ENCODE results near the gene SLC22A17.
"Not testable (repeated sequence)": the region's sequence is repeated elsewhere in the genome, so short reads cannot be mapped to it uniquely, and the experiment has no call there.

SLC22A17 gene

DNA sequence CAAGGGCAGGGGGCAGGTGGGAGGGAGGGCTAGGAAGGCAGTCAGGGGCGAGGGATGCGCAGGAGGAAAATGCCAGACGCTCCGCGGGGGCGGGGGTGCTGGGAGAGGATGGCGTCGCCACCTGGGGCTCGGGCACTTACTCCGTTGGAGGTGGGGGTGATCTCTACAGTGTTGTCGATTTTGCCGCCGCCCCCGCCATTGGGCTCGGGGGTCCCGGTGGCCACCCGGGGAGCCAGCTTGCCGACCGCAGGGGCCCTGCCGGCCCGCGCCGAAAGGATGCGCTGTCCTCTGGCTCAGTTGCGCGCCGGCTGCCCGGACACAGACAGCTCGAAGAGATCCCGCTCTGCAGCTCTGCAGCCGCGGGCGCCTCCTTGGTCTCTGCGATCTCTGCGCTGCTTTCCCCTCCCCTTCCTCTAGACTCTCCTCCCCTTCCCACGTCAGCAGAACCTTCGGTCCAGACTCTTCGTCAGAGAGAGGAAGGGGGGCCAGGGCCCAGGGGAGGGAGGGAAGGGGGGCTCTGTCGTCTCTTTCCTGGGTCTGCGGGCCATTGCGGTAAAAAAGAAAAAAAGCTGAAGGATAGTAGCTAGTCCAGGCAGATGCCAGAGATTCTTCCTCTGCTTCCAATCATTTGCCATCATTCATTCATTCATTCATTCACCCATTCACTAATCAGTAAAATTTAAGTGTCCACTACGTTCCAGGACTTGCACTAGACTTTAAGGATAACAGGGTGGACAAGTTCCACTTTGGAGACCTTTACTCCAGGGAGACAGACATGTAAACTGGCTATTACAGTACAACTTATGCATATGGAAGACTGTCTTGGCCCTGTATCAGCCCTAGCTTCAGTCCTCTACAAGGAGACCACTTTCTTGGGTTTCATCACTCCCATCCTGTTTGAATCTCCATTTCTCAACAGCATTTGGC lies at the start of gene SLC22A17:
Gene SLC22A17 (minus strand): TSS at position 382 of the 927 bp plus-strand sequence.
- peak; percentile 59 for DNase-seq

DNA sequence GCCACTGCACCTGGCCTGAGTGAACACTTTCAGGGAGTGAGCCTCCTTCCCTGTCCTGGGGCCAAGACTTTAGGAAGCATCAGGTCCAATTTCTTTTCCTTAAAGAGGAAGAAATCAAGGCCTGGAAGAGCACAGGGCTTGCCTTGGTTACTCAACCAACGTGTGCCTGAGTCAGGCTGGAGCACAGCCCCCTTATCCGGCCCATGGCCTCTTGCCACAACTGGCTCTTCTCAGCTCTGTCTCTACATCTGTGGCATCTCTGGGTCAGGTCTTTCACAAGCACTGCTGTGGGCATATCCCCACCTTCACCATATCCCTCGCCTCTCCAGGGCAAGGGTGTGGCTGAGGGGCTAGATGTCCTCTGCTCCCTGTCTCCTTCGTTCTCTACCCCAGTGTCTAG lies 48.6 kb upstream of the SLC22A17 start:
- DNase-seq, result no peak

DNA sequence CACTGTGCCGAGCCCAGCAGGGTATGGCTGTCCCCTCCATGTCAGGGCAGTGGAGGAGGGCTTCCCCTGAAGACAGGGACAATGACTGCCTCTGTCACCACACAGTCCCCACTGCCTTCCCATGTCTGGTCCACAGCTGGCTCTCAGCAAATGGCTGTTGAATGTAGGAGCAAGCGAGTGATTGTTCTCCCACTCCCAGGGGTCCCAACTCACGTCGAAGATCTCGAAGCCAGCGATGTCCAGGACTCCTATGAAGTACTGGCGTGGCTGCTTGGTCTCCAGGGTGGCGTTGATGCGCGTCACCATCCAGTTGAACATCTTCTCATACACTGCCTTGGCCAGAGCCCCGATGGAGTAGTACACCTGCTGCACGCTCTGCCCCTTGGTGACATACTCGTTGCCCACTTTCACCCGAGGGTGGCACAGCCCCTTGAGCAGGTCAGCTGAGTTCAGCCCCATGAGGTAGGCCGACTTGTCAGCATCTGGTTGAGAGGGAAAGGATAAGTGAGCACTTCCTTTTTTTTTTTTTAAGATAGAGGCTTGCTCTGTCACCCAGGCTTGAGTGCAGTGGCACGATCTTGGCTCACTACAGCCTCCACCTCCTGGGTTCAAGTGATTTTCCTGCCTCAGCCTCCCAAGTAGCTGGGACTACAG lies 47.9 kb upstream of the SLC22A17 start:
- not testable (repeated sequence) for DNase-seq

DNA sequence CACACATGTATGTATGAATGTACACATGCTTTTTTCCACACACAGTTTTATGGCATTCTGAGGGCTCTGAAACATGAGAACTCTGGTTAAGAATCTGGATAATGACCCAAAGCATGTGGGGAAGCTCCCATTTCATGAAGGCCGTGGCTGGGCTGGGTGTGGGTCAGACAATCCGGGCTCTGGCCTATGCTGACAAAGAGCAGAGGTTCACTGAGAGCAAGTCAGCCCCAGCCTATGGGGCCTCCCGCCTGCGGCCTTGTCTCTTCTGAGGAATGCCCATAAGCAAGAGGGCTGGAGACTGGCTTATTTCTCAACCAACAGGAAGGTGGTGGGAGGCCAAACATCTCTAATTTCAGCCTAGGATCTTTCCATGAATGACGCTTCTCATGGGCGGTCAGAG lies 46.9 kb upstream of the SLC22A17 start:
- no peak for DNase-seq

DNA sequence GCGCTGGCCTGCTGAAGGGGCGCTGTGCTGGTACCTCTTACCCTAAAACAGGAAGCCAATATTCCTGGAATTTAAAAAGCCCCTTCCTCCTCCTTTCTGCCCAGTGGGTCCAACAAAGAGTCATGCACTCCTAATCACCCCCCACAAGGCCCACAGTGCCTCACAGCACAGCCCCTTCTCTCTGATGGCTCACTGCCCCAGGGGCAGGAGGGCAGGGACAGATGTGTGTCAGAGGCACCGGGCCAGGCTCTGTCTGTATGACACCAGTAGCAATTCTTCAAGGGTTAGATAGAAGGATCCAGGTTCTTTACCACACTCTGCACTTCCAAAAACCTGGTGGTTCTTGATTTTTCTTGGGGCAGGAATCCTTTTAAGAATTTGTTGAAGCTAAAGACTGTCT lies 46.4 kb upstream of the SLC22A17 start:
- no peak for DNase-seq

DNA sequence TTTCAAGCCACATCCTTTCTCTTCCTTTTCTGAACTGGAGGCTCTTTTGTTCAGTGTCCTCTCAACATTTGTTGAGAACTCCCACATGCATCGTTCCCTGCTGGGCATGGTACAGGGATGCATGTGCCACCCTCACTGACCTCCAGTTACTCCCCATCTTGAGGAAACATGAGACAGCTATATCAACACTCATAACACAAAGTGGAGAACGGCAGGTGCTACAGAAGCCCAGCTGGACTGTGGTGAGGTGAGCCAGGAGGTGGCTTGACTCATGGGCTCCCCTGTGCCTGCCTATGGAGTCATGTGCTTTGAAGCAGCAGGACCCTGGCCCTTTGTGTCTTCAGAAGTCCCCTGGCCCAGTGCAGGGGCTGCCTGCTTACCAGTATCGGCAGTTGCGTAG lies 45.7 kb upstream of the SLC22A17 start:
- DNase-seq, result no peak

DNA sequence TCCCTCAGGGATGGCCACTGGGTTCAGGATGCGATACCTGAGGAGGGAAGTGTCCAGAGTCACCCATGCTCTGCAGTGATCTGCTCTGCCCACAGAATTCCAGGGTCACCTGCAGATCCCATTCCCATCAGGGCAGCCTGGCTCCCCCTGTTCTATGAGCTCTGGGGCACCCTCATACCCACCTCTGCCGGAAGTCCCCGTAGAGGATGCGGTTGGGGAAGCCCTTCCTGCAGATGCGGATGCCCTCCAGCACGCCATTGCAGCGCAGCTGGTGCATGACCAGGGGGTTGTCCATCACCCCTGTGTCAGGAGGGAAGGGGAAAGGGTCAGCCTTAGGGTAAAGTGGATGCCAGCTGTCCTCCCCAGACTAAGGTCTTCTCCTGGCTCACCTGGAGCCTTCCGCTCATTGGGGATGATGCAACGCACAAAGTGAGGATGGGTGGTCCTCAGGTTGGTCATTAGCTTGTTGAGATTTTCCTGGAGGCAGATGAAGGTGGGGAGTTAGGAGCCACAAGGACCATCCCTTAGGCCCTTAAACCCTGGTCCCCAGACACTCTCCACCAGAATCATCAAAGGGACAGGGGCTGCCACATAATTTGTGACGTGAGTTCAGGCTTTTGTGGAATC lies 44.2 kb upstream of the SLC22A17 start:
- DNase-seq, result no peak

DNA sequence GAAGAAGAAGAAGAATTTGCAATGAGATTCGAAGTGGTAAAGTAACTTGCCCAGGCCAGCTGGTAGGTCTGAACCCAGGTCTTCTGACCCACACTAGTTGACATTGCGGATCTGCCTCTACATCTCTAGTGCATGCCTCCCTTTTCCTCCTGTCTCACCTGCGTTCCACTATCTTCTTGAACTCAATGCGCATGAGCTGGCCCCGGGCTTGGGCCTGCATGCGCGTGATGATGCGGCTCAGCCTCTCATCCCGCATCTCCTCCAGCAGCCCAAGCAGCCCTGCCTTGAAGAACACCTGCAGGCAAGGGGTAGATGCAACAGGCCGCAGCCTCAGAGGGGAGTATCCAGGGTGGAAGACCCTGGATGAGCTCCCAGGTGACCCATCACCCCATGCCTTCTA lies 43.4 kb upstream of the SLC22A17 start:
- no peak for DNase-seq

DNA sequence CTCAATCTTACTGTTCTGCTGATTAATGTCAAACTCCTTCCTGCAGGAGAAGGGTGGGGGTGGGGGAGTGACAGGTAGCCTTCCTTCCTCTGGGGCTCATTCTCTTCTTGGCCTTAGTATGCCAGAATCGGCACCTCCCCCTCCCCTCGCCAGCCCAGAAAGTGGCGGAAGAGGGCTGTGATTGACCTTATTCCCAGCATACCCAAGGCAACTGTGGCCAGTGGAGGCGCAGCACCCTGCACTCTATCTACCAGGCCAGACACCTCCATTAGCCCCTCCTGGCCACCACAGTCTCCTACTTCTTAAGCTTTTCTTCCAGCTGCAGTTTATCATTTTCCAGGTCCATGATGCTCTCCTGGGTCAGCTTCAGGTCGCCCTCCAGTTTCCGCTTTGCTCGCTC lies 39.9 kb upstream of the SLC22A17 start:
- no peak for DNase-seq

DNA sequence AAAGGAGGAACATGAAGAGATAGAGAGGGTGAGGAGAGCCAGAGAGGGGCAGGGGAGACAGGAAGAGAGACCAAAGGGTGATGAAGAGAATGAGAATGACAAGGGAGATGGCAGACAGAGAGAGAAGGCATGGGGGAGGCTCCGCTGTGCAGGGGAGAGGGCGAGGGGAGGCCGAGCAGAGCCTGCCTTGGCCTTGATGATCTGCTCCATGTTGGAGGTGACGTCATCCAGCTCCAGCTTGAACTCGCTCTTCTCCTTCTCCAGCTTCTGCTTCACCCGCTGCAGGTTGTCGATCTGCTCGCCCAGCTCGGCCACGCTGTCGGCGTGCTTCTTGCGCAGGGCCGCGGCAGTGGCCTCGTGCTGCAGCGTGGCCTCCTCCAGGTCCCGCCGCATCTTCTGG lies 37.2 kb upstream of the SLC22A17 start:
- not testable (repeated sequence) for DNase-seq

DNA sequence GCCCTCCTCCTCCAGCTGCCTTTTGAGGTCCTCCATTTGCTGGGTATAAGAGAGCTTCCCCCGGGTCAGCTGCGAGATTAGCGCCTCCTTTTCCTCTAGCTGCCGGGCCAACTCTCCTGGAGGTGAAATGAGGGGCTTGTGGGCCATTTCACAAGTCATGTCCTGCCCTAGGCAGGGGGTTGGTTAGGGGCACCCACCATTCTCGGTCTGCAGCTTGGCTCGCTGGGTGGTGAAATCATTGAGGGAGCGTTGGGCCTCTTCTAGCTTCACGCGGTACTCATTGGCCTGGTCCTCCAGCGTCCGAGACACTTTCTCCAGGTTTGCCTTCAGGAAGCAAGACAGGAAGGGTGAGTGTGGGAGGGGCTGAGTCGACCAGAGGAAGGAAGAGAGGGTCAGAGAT lies 36.7 kb upstream of the SLC22A17 start:
- DNase-seq, result no peak

DNA sequence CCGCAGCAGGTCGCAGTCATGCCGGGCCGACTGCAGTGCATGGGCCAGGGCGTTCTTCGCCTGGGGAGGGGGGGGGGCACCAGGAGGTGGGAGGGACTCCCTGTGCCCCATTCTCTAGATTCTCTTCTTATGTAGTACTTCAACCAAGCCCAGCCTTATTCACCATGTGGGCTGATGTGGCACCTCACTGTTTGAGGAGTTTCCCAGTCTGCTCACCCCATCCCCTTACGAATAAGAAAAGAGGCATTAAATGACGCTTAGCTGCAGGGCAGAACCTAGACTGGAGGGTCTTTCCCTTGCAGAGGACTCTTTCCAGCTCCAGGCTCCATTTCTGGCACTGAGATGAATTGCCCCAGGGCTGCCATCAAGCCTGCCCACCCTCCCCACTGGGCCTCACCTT lies 36.3 kb upstream of the SLC22A17 start:
- DNase-seq, result no peak

DNA sequence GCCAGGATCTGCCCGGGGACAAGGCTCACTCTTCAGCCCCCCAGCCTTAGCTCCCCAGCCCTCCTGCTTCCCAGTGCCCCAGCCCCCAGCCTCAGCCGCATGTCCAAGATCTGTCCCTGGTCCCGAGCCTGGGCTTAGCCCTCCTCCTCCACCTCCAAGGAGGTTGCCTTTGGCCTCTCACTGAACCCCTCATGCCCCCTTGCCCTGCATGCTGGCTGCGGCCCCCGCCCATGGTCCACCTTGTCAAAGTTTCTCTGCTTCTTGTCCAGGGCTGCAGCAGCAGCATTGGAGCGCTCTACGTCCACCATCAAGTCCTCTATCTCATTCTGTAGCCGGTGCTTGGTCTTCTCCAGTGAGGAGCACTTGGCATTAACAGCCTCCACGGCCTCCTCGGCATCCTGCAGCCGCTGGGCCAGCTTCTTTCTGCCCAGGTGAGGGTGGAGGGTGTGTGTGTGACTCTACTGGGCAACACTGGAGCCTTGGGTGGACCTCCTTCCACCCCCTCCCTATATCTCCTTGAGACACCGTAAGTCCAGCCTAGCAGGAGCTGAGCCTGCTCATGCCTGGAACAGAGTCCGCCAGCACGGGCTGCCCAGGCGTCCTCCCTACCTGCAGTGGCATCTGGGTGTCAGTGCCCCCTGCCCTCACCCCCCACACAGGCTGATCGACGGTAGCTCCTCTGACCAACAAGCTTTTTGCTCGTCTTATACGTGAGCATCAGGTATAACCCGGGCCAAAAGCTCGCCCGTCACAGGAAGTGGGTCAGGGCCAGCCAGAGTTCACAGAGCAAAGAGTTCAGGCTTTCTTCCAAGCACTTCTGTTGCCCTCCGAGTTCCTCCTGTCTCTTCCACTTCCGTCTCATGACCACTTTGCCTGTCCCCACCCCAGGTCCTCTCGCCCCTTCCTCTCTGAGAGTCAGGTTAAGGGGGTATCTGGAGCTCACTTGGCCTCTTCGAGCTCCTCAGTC lies 35.5 kb upstream of the SLC22A17 start:
- DNase-seq, result no peak

DNA sequence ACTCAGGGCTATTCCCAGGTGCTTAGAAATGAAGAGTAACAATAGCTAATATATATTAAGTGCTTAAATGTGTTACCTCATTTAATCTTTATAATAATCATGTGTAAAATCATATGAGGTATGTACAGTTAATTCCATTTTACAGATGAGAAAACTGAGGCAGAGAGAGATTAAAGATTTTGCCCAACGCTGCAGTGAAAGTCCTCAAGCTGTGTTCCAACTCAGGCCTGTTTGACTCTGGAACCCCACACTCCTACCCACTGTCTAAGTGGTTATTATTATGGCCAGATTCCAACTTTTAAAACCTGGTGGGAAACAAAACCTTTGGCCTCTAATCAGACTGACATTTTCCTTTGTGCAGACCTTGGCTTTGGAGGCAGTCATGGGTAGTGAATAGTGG lies 34.3 kb upstream of the SLC22A17 start:
- no peak for DNase-seq

DNA sequence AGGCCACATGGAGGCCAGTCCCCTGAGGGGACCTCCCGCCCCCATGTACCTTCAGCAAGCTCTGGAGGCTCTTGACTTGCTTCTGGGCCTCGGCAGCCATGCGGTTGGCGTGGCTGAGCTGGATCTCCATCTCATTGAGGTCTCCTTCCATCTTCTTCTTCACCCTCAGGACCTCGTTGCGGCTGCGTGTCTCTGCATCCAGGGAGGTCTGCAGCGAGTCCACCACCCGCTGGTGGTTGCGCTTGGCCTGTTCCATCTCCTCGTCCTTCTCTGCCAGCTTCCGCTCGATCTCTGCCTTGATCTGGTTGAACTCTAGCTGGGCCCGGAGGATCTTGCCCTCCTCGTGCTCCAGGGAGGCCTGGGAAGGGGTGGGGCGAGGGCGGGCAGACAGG lies 33.6 kb upstream of the SLC22A17 start:
- DNase-seq, result not testable (repeated sequence)

DNA sequence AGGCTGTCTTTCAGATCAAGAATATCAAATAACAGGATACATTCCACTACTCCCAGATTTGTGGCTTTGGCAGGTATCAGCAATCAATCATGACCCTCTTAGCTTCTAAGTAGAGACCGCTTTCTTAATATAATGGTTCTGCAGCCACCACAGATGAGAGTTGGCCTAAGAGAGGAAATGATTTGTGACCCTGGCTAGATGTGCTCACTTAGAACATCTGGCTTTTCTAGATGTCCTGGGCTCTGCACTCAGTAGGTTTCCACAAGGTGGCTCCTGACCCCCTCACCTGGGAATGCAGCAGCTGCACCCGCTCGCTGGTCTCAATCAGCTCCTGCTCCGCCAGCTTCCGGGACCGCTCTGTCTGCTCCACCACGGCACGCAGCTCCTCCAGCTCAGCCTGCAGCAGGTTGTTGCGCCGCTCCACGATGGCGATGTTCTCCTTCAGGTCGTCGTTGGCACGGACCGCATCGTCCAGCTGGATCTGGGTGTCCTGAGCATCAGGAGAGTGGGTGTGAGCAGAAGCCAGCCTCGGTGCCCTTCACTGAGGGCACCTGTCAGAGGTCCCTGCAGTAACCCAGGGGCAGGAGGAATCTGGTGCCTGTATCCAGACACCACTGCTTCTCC lies 33.1 kb upstream of the SLC22A17 start:
- DNase-seq, result no peak

DNA sequence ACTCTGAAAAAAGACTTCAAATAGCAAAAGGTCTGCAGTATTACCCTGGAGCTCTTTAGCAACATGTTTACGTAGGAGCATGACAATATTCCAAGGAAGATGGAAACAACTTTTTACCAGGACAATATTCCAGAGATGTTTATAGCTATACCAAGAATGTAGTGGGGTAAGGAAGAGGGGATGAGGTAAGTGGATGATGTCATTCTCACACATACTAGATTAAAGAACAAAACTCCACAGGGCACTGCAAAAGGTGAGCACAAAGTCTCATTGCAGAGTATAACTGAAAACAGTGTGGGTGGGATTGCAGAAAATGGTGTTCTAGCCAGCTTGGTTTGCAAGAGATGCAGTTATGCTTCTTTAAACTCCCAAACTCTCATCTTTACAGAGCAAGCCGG lies 32.6 kb upstream of the SLC22A17 start:
- no peak for DNase-seq

DNA sequence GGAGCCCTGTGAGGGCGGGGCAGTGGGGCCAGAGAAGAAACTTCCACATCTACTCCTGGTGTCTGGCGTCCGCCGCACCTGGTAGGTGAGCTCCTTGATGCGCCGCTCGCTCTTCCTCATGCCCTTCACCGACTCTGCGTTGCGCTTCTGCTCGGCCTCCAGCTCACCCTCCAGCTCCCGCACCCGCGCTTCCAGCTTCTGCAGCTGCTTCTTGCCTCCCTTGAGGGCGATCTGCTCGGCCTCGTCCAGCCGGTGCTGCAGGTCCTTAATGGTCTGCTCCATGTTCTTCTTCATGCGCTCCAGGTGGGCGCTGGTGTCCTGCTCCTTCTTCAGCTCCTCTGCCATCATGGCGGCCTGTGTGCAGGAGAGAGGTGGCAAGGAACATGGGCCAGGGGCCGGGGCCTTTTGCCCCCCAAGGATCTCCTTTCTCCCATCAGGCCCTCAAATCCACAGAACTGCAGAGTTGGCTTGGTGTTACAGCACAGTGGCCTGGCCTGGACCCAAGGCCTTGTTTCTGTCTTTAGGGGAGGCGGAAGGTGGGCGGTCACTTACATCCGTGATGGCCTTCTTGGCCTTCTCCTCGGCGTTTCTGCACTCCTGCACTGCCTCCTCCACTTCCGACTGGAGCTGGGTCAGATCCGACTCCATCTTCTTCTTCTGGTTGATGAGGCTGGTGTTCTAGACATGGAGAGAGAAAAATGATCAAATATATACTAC lies 31.8 kb upstream of the SLC22A17 start:
- no peak for DNase-seq

DNA sequence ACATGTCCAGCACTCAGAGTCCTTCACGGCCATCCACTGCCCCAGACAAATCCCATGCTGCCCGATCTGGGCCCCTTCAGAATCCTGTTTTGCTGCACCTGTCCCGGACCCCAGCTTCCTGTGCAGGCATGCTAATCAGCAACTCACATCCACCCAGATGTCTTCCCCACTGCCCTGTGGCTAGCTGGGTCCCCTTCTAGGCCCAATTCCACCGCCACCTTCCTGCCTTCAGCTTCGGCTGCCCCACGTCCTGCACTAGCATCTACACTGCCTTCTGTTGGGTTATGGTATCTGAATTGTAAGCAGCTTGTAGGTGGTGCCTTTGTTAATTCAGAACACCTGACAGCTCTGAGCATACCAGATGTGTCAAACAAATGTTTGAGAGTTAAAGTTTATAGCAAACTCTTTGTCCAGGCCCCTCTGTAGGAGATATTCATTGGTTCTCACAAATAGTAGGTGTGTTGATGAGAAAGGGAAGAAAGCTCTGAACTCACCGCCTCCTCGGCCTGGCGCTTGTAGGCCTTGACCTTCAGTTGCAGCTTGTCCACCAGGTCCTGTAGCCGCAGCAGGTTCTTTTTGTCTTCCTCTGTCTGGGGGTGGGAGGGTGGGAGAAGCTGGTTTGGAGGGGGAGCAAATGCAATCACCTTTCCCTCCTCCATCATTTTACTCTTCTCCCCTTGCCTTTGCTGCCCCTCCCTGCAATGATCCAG lies 30.2 kb upstream of the SLC22A17 start:
- no peak for DNase-seq

DNA sequence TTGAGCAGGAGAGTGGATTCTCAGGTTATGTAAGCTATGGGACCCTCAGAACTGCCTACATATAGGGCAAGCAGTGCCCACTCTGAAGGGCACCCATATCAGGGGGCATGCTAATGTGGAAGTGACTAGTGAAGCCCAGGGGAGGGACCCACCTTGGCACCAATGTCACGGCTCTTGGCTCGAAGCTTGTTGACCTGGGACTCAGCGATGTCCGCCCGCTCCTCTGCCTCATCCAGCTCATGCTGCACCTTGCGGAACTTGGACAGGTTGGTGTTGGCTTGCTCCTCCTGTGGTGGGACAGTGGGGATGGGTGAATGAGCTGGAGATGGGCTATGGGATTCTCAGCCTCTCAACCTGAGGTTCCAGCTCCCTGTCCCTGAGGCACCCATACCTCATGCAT lies 29.6 kb upstream of the SLC22A17 start:
- DNase-seq, result no peak

DNA sequence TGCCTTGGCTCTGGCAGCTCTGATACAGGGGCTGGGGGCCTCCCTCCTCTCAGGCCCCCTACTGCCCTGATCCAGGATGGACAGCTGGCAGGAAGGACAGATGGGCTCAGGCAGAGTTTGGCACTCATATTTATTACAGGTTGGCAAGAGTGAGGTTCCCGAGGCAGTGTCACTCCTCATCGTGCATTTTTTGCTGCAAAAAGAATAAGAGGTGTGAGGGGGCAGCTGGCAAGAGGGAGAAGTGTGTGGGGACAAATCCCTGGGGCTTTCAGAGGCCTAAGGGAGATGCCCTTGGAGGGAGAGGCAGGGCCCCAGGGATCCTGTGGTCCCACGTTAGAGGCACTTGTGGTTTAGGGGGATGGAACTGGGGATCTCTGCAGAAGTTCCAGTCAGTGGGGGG lies 29.2 kb upstream of the SLC22A17 start:
- no peak for DNase-seq

Data from NCI-H524 treated with DMSO at 0.1 percent for 48 hours (cell line).